Frontal cortex (tissue), 4 donors: Measurements from ENCODE around the gene CARMIL3. TPM values are rescaled to one million over a fixed set of nuclear protein-coding genes. Genes with fewer than 3 reads are reported as not detected.

Experiments used
- DNase-seq, 2 donors: peaks; one replicate each; pipeline ENCODE4 v3.0.0; 2012; ENCODE audit warnings: low spot score in 2 of 2
- FAIRE-seq: peaks from 2 replicates; lab custom pipeline; 2012; peaks lifted over from hg19 to GRCh38; lab: Jason Lieb, UNC
- total RNA-seq: library from RNA; depleted of rRNA; stranded (reverse); fragments of >200 nt; gene quantifications from one replicate; pipeline ENCODE4 v1.2.3, GENCODE V29; 2014
- donor health status: control.
- donor health status: control.
- donor health status: control.

CARMIL3 gene
- total RNA-seq, 1 donor from 2014 or later: 18.8 TPM

DNA sequence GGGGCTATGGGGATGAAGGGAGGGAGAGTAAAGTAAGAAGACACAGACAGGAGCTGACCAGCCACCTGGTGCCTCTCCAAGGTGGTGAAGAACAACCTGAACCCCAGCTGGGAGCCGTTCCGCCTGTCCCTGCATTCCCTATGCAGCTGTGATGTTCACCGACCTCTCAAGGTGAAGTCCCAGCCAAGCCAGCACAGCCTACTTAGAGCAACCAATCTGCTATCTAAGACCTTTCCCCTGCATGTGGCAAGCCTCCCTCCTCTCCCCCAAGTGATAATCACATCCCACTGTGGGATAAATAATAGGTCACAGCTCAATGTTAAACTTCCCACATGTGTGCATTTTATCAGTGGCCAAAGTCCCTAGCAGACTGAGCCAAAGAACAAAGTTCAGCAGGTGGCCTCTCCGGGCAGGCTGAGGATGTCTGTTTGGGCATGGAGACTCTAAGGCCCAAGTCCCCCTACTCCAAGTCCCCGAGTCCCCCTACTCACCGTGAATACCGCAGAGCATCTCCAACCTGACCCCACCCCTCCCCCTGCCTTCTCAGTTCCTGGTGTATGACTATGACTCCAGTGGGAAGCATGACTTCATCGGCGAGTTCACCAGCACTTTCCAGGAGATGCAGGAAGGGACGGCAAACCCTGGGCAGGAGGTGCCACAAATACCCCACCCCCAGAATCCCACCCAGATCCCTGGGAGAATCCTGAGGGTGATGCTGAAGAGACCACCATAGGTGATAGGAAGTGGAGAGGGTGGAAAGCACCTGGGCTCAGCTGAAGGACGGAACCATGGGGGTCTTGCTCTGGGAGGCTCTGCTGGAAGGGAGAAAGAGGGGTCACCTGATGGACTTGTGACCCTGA, 23.0 kb downstream of the CARMIL3 start:
- FAIRE-seq (no peak), DNase-seq (no peak)

DNA sequence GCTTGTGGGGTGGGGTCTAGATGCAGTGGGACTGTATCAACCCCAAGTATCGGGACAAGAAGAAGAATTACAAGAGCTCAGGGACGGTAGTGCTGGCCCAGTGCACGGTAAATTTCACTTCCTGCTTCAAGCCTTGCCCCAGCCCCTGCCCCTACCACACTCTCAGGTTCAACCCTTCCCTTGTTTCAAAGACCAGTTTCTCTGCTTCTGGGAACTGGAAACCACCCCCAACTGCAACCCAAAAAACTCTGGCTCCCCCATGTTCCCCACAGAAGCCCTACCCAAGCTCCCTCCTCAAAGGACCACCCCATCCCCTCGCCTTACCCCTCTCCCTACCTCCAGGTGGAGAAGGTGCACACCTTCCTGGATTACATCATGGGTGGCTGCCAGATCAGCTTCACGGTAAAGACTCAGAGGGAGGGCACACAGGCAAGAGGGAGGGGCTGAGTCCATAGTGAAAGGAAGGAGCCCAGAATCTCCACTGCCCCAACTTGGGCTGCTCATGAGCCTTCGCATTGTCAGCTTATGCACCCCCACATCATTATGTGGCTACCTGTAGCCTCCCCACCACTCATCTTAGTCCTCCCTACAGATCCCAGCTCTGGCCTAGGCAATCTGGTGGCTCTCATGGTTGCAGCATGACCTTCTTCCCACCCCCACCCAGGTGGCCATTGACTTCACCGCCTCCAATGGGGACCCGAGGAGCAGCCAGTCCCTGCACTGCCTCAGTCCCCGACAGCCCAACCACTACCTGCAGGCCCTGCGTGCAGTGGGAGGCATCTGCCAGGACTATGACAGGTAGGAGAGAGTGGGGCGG, 23.9 kb downstream of the CARMIL3 start:
- FAIRE-seq (no peak), DNase-seq (no peak)

DNA sequence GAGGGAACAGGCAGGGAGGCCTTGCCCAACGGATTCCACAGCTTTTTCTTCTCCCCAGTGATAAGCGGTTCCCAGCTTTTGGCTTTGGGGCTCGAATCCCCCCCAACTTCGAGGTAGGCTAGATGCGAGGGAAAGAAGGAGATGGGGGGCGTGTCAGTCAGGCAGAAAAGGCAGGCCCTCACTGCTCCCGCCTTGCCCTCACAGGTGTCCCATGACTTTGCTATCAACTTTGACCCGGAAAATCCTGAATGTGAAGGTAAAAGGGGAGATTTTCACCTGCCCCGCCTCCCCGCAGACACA, 24.4 kb downstream of the CARMIL3 start:
- DNase-seq (no peak), FAIRE-seq (no peak)

DNA sequence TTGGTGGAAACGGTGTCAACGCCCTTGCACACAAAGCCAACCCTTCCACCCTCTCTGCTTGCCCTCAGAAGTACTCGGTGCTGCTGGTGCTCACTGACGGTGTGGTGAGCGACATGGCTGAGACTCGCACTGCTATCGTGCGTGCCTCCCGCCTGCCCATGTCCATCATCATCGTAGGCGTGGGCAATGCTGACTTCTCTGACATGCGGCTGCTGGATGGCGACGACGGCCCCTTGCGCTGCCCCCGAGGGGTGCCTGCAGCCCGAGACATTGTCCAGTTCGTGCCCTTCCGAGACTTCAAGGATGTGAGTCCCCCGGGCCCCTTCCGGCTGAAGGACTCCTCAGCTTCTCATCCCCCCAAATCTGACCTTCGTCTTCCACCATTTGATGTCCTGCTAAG, 25.3 kb downstream of the CARMIL3 start:
- FAIRE-seq (no peak), DNase-seq (no peak)

DNA sequence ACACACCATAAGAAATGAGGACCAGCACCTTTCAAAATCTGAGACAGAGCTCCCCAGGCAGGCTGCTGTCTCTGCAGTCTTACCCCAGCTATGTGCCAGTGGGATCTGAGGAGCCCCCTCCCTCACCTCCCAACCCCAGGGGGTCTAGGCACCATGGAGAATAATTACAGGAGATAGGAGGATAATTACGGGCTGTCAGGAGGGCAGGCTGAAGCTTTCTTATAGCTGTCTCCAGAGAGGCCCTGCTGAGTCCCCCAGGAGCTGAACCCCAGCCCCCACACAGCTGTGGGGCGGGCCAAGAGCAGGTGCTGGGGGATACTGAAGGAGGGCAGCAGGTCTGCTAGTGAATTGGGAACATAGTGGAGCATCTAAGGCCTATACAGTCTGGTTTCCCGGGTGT, 26.3 kb downstream of the CARMIL3 start:
- DNase-seq (no peak), FAIRE-seq (no peak)

DNA sequence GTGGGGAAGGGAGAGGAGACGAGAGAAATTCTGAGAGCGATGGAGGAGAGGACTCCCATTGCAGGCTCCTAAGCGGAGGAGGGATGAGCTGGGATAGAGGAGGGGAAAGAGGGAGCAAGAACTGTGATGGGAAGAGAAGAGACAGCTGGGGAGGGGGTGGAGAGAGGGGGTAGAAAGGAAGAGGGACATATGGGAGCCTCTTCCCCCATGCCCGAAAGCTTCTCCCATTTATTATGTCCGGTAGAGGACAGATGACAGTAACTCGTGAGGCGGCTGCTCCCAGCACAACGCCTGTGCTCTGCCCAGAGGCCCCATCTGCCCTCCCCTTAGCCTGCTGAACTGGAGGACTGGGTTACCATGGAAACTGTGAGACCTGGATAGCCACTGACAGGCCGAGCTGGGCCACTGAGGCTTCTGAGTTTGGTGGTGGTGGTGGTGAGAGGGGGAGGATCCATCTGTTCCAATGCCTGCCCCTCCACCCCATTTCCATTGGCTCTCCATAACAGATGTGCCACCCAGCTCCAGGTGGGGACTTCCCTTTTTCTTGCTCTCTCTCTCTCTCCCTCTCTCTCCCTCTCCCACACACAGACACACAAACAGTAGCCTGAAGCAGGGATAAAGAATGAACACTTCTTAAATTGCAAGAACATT, 27.8 kb downstream of the CARMIL3 start:
- FAIRE-seq: no peak
- DNase-seq: no peak

DNA sequence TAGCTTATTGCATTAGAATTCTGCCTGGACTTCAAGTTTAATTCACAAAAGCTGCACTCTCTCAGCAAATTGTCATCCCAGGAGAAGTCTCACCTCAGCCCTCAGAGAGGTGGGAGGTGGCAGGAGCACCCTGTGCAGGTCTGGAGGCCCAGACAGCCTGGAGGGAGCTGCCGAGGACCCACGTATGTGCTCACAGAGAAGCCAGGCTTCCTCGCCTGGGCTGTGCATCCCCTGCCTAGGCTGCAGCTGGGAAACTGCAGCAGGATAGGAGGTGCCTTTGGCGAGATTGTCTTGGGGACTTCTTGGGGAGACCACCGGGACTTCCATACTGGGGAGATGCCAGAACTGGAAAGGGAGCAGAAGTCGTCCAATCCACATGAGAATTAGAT, 28.3 kb downstream of the CARMIL3 start:
- no peak for FAIRE-seq
- no peak for DNase-seq

DNA sequence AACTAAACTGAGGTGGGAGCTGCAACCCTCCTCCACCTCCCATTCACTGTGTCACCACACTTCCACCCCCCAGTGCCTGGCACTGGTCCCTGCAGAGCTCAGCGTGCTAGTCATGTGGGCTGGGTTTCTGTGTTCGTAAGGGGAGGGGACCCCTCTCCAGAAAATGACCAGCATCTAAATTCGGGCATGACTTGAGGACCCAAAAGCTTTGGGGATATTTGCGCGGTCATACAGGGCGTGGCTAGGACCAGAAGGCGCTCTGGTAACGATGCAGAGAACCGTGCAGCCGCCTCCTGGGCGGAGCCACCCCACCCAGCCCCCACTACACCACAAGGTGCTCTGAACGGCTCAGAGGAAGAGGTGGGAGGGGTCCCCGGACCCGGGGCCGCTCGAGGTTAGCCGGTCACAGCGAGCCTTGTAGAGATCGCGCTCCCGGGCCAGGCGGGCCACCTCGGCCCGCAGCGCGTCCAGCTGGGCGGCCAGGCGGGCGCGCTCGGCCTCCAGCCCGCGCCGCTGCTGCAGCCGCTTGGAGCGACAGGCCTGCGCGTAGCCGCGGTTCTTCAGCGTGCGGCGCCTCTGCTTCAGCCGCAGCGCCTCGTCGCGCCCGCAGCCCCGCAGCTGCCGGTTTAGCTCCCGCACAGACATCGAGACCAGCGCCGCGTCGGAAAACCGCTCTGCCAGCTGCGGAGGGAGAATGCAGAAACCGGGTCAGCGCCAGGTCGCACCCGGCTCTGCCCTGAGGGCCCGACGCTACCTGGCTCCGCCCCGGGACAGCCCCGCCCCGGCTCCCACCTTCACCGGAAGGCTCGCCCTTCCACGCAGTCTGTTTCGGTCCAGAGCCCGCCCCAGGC, 29.3 kb downstream of the CARMIL3 start:
- DNase-seq: peak in 1 of 2 donors; percentile 69
- FAIRE-seq: no peak

DNA sequence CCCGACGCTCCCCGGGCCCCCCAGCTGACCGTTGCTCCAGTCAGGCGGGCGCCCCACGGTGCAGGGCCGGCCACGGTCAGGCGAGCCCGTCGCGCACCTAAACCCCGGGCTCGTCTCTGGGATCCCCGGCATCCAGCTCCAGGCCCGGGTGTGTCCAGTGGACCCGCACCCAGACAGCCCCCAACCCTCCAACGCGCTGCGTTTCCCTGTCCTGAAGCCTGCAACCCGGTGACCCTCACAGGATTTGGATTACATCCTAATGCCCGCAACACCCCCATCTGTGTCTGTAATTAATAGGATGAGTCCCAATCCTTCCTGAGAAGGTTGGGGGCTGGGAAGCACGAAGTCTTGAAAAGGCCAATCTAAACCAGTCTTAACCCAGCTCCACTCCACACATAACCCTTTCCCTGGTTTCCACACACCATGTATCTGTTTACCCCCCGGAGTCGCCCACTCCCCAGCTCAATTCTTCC, 30.0 kb downstream of the CARMIL3 start:
- DNase-seq (no peak), FAIRE-seq (no peak)

DNA sequence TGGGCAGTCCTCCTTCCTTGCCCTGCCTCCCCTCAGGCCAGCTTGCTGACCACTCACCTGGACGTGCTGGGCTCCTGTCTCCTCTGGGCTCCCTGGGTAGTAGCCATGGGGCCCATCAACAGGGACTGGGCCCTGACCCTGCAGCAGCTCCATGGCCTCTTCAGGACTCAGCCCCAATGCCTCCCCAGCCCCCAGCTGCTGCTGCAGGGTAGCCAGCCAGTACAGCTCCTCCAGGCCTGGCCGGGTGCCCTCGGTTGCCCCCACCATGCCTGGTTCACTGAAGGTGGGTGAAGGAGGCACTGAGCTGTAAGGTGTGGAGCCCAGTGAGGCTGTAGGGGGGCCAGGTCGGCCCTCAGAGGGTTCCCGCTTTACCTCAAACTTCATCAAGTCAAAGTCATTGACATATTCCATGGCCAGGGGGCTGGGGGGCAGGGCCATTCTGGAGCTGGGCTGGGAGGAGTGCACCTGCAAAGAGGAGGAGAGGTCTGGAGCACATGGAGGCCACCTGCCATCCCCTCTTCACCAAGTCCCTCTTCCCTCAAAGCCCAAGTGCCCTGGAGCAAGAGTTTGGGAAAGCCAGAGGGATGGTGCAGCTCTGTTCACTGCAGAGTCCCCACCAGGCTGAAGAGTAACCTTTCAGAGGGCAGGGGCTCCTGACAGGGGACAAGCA, 30.7 kb downstream of the CARMIL3 start:
- FAIRE-seq: no peak
- DNase-seq: no peak

DNA sequence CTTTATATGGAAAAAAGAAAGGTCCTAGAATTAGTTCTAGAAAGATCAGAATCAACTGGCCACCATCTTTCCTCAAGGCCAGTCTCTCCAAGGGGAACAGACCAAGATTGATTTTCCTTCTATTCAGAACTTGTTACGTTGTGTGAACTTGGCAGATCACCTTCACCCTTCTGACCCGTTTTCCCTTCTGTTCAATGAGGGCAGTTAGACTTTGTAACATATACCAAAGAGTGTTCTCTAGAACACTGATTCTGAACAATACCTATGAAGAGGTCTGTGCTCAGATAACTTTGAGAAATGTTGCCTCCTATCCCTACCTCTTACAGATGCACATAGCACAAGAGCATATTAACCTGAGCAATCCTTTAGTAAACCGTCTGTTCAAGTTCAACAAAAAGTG, 31.7 kb downstream of the CARMIL3 start:
- DNase-seq (no peak), FAIRE-seq (no peak)

DNA sequence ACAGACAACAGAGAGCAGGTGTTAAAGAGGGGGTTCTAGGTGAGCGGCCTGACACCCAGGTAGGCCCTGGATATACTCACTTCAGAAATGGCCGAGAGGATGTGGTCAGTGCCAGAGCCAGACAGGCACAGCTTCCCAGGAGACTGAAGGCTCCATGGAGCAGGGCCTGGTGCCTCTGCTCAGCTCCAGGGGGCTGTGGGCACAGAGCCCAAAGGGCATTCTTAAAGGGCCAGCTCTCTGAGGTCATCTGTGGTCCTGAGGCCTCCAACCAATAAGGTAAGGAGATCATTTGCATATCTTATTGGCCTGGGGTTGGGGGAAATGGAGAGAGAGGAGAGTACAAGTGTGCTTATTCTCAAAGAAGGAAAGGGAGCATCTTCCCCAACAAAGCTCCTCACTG, 32.6 kb downstream of the CARMIL3 start:
- DNase-seq: no peak
- no peak for FAIRE-seq

DNA sequence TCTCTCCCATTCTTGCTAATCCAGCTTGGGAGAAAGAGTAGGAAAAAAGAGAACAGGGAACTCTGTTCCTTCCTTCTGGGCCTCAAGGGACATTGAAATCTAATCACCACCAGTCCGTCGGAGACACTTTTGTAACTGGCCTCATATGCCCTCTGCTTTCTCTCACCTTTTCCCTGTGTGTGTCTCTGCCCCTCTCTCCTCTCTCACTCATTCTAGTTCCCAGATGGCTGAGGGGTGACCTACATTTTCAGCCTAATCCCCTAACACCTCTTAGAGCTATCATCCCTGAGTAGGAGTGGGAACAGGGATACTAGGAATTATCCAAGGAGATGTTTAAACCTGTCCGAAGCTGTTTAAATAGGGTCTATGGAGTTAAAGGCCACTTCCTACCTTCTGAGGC, 33.4 kb downstream of the CARMIL3 start:
- FAIRE-seq: no peak
- DNase-seq: no peak

DNA sequence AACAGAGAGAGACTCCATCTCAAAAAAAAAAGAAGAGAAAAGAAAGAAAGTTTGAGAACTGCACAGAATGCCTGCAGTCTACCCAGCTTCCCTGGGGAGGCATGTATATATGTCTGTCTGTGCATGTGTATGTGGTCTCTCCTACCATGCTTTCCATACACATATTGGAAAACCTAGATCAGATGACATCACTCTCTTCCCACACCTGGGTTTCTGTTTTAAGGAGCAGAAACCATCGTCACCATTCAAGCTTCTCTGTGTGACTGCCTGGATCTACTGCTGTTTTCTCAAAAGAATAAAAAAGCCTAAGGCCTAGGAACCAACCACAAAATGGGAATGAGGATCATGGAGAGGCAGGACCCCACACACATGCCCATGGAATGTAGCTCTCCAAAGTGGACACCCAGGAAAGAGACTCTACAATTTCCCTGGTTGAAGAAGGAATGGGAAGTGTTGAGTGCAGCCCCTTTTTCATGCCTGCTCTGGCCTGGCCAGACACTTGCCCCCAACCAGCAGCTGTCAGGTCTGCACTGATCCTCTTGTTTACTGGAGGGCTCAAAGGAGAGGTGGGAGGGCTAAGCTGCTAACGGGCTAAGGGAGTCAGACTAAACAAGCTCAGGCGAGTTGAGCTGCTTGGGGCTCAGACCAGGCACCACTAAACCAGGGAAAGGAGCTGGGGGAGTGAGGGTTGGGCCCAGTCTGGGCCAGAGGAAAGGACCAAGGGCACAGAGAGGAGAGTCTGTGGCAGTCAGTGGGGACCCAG, 34.6 kb downstream of the CARMIL3 start:
- DNase-seq (no peak), FAIRE-seq (no peak)

DNA sequence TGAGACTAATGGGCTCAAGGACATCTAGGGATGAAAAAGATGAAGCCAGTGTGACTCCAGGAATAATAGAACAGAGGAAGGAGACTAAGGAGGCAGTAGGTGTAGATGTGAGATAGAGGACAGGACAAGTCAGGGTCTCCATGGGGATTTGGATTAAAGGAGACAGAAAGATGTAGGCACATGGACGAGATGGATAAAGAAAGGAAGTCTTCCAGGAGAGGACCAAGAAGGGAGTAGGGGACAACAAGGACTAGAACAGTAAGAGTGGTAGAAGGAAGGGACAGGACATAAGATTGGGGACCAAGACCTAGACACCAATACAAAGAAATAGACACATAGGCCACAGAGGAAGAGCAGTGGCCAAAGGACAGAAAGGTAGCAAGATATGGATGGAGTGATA, 35.2 kb downstream of the CARMIL3 start:
- FAIRE-seq (no peak), DNase-seq (no peak)

DNA sequence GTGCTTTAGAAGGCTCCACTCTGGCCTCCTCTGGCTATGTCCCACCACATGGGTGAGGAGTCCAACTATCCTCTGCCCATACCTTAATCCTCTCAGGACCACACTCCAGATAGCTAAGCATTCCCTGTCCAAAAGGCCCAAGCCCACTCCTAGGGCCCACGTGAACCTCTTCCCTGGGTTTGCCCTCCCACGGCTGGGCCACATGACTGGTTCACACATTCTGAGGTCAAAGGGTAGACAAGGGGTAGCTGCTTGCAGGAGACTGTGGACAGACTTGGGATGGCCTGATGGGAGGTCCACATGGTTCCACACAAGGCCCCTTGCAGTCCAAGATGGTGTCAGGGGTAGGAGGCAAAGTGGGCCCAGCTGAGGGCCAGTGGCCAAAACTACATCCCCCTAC, 36.3 kb downstream of the CARMIL3 start:
- FAIRE-seq (no peak), DNase-seq (no peak)

DNA sequence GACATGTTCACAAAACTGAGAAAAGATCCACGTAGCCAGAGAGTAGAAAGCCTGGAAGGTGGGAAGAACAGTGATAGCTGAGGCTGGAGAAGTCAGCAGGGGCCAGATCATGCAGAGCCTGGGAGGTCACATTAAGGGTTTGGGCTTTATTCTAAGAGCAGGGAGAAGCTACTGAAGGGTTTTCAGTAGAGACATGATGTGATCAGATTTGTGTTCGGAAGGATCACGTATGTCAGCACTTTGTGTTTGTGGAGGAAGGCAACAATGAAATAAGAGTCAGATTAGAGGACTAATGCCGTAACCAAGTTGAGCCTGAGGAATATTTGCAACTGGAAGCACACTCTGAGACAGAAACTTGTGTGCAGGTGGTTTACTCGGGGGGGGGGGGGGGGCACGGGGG, 38.1 kb downstream of the CARMIL3 start:
- no peak for FAIRE-seq
- no peak for DNase-seq

DNA sequence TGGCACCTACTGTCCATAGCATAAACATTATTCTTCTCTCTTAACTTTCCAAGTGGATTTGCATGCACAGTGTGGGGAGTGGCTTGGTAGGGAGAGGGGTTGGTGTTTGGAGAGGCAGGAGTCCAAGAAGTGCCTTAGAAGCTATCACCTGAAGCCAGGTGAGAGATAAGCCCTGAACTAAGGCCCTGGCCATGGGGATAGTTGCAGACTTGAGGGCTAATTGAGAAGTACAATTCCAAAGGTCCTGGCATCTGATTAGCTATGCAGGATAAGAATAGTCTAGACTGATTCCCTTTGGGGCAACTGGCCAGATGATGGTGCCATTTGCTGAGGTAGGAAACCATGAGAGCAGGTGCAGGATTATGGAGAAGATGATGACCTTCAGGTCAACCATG, 40.3 kb downstream of the CARMIL3 start:
- FAIRE-seq: no peak

More for the DNA sequence above, 40.3 kb downstream of the CARMIL3 start:
- DNase-seq: no peak
